GM13976 (cell line): ENCODE measurements around the gene SP5.

Source experiments
- DNase-seq: peaks from one replicate; pipeline ENCODE4 v3.0.0; 2012; ENCODE audit warnings: low spot score
- CTCF ChIP-seq: IDR thresholded peaks from 2 replicates; pipeline ENCODE4 v1.5.1; 2012; ENCODE audit warnings: borderline replicate concordance, mild to moderate bottlenecking; ENCODE audit not compliant: insufficient read depth; ENCODE audit errors: extremely low read depth, missing control alignments, control extremely low read depth
- in situ Hi-C: fragments of 300-500 bp; cut with MboI; formaldehyde crosslinking; loops from one replicate; pipeline ENCODE4 v1.12.0; 2022; ENCODE audit warnings: low sequenced_read_pairs, mixed read lengths, inconsistent platforms; ENCODE audit not compliant: unreplicated experiment

SP5 gene

GRCh38 chr2:170679607-170680079 lies 35.5 kb upstream of the SP5 start:
- in situ Hi-C loops, result no loop called here
- DNase-seq, result no peak
- no peak for TF ChIP-seq CTCF

GRCh38 chr2:170680172-170680941 lies 34.8 kb upstream of the SP5 start:
- TF ChIP-seq CTCF, result no peak
- peak; percentile 31 for DNase-seq

GRCh38 chr2:170681311-170681710 lies 33.8 kb upstream of the SP5 start:
- in situ Hi-C loops, result no loop called here
- no peak for TF ChIP-seq CTCF
- no peak for DNase-seq

More at GRCh38 chr2:170680172-170680941, 34.8 kb upstream of the SP5 start:
- in situ Hi-C loops, result no loop called here

GRCh38 chr2:170685591-170685990 lies 29.5 kb upstream of the SP5 start:
- TF ChIP-seq CTCF, result no peak
- in situ Hi-C loops, result no loop called here
- no peak for DNase-seq

- in situ Hi-C loops, result no loop called here
- no peak for TF ChIP-seq CTCF
- DNase-seq, result no peak
These were observed 25.7 kb upstream of the SP5 start for GRCh38 chr2:170689481-170689880.

GRCh38 chr2:170690640-170691039 lies 24.5 kb upstream of the SP5 start:
- no peak for TF ChIP-seq CTCF
- DNase-seq, result no peak
- in situ Hi-C loops, result no loop called here
